ENCODE data around the gene ZSCAN29.

DNA sequence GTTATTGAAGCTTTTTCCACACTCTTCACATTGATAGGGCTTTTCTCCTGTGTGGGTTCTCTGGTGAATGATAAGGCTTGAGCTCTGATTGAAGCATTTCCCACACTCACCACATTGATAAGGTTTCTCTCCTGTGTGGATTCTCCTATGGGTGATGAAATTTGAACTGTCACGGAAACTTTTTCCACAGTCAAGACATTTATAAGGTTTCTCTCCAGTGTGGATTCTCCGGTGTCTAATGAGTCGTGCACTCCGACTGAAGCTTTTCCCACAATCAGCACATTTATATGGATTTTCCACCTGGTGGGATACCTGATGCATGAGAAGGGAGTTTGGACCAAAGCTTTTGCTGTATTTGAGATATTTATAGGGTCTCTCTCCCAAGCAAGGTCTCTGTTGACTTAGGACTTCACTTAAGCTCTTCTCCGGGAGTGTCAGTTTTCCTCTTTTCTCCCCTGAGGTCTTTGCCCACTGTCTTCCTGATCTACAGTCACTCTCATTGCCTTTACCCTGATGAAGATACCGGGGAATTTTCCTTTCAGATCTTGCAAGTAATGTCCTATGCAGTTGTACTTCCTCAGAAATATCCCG, 9.4 kb downstream of the ZSCAN29 start:
- no peak for TF ChIP-seq CTCF (conservative IDR thresholded peaks at IDR 0.05)
- no peak for TF ChIP-seq ZFX (IDR thresholded peaks at IDR 0.05)
